GM18499 (cell line): ENCODE measurements around the gene MRPL50.
"Not testable (repeated sequence)": the region's sequence is repeated elsewhere in the genome, so short reads cannot be mapped to it uniquely, and the experiment has no call there.

ENCODE experiments used
- ATAC-seq: cut with Tn5 transposase; IDR thresholded peaks from one replicate; pipeline ENCODE4 v1.9.1; 2021; ENCODE audit warnings: moderate number of reproducible peaks; ENCODE audit not compliant: insufficient read depth, unreplicated experiment

MRPL50 gene

DNA sequence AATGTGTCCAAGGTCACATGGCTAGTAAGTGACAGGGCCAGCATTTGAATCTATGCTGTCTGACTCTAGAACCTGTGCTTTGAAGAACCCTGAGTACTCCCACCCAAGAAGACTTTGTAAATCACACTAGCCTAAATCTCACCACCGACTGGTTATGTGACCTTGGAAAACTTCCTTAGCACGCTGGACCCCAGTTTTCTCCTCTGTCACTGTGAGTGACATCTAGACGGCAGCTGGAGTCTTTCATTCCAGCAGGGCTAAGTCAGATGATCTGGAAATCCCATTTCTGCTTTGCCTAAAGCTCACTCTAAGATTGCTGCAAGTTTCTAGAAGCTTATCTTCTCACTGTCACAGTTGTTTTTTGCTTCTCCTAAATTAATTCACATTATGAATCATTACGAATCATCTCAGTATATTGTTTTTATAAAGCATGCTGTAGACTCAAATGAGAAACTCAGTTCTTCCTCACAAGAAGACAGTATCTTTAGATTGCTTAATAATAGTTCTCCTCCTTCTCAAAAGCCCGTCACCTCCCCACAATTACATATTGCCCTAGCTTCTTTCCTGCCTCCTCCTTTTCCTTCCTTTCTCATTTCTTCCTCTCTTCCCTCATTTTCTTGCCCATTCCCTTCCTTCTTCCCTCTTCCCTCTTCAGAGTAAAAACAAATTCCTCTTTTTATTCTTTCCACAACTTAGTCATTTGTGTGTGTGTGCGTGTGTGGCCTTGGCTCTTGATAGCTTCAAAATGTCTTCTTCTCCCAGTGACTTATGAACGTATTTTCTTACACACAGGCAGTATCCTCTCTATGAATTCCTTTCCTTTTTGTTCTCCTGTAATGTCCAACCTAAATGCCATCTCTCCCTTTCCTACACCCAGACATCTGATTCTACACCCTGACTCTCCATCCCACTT is 20.4 kb upstream of the MRPL50 start:
- ATAC-seq: no peak

DNA sequence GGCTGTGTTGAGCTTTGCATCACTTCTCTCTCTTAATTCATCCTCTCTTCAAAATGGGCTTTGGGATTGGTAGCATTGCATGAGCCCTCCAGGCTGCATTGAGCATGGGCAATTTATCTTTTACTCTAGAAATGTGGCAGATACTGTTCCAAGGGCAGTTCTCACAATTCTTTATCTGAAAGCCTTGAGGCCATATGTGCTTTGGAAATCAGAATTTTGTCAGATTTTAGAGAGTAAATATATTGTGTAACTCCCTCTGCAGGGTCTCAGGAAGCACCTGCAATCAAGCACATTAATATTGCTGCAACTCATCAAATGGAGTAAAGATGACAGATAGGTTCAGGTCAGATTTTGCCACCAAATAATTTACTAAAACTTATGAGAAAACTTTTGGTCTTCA is 19.6 kb upstream of the MRPL50 start:
- ATAC-seq: no peak

DNA sequence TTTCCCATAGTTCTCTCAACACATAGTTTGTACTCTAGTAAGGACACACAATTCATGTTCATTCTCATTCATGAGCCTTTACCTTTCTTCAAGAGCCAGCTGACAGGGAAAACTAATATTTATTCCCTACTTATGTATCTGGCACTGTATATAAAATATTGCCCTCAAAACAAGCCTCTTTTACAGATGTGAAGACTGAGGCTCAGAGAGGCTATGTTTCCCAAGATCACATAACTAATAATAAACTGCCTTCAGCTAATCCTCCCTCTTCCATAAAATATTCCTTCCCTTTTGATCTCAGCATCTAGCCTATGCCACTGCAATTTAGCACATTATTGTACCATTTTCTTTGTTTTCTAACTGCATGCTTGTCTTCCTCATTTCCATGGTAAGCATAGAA is 19.0 kb upstream of the MRPL50 start:
- no peak for ATAC-seq

DNA sequence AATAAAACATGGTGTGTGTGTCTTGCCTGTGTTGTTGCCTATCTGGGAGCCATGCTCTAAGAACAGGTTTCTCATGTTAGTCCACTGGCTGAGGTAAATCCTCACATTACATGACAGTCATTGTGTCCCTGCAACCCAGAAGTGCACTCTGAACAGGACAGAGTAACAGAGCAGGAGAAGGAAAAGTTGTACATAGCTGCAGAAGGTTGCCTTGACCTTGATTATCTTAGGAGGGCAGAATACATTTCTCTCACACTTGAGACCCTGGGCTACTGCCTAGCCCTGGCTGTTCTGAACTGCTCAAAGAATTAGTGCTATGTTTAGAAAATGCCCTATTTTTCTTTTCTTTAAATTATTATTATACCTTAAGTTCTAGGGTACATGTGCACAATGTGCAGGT is 17.2 kb upstream of the MRPL50 start:
- no peak for ATAC-seq

DNA sequence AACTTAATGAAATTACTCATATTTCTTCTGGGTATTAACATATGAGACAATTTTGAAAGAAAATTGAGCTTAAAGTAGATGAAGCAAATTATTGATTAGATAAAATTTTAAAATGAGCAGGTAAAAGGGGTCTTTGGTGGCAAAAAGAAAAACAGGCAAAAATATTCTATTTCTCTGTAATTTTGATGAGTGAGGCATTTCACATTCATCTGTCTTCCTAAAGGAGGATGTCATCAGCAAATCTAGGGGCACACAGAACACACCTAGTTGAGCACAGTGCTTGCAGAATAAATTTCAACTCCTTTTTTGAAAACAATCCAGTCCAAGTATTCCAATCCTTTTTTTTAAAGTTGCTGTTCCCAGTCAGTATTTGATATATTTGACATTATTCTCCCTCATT is 16.4 kb upstream of the MRPL50 start:
- no peak for ATAC-seq

DNA sequence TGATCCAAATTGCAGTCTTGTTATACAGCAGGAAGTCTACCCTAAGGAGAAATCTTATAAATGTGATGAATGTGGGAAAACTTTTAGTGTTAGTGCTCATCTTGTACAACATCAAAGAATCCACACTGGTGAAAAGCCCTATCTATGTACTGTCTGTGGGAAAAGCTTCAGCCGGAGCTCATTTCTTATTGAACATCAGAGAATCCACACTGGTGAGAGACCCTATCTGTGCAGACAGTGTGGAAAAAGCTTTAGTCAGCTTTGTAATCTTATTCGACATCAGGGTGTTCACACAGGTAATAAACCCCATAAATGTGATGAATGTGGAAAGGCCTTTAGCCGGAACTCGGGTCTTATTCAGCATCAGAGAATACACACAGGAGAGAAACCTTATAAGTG is 10.7 kb upstream of the MRPL50 start:
- no peak for ATAC-seq

DNA sequence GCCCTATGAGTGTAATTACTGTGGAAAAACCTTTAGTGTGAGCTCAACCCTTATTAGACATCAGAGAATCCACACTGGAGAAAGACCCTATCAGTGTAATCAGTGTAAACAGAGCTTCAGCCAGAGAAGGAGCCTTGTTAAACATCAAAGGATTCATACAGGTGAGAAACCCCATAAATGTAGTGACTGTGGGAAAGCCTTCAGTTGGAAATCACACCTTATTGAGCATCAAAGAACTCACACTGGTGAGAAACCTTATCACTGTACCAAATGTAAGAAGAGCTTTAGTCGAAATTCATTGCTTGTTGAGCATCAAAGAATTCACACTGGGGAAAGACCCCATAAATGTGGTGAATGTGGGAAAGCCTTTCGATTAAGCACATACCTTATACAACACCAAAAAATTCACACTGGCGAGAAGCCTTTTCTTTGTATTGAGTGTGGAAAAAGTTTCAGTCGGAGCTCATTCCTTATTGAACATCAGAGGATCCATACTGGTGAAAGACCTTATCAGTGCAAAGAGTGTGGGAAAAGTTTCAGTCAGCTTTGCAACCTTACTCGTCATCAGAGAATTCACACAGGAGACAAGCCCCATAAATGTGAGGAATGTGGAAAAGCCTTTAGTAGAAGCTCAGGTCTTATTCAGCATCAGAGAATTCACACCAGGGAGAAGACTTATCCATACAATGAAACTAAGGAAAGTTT is 10.1 kb upstream of the MRPL50 start:
- no peak for ATAC-seq

DNA sequence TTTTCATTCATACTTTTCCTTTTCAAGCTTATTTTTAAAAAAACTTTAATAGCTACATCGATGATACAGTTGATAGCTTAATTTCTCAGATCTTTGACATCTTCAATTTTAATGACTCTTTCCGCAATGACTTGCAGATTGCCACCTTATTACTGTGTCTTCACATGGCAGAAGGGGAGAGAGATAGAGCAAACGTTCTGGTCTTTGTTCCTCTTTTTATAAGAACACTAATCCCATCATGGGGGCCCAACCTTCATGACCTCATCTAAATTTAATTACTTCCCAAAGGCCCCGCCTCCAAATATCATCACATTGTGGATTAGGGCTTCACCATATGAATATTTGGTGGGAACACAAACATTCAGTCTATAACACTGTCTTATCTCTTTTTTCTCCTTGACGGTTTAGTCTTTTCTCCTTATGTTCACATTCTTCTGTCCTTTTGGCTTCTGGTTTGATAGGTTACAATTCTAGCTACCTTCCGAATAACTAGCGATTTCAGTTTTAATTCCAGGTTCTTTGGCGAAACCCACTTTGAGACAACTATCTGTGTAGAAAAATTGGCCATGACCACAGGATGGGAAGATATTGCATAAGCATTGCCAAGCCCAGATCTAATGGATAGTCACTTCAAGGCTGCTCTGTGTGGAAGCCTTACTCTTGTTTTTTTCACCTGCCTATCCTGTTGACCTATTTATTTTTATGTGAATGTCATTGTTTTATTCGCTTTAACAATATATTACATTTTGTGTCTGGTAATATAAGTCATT is 5.3 kb upstream of the MRPL50 start:
- no peak for ATAC-seq

DNA sequence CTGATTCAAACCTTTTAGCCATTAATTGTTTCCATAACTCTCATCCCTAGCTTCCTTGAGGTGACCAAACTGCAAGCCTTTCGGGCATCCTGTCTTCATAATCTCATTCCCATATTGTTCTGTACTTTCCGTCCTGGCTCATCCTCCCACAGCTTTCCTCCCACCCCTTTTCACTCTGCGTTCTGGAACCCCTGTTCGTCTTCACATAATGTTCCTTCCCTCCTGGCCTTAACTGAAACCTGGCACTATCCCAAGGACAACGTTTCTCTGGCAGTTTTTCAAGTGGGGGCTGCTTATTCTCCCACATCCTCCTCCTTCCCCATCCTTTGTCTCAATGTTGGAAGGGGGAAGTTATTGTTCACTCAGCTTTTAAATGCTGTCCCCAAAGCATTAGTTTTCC is 1.7 kb upstream of the MRPL50 start:
- ATAC-seq: no peak

DNA sequence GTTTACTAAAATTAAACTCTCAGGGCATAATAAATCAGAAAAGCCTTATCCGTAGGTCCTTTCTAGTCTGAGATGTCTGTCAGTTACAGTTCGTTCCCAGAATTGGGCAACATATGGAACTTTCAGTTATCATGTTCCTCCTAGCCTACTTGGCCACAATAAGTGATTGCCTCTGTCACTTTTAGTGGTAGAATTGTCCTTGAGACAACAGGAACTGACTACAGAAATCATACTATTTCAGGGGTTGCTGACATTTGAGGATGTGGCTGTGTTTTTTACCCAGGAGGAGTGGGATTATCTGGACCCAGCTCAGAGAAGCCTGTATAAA is 1.2 kb upstream of the MRPL50 start:
- ATAC-seq: no peak

DNA sequence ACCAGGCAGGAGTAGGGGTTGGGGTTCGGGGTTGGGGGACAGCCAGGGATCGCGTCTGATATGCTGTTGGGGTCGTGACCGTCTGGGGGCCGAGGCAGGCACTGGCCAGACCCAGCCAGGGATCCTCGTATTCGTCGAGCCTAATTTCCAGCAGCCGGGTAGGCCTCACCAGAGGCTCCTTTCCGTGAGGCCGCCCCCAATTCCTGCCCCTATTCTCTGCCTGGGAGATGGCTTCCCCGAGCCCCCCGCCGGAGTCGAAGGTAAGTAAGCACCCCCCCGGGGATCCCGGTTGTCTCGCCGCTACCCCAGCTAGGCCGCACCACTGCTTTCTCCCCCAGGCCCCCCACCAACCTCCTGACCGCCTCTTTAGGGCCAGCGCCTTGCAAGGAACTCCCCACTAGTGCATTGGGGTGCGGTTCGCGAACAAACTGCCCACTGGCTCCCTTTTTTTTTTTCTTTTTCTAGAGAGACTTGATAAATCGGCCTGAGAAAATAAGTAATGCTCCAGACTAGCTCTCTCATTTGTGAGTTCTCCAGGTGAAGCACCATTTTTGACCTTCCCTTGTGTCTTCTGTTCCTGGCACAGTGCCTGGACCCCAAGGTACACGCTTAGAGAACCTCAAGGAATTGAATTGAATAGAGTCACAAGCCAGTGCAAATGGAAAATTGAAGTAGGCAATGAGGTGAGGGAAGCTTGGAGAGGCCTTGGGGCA is 668 bp upstream of the MRPL50 start:
- ATAC-seq: no peak

DNA sequence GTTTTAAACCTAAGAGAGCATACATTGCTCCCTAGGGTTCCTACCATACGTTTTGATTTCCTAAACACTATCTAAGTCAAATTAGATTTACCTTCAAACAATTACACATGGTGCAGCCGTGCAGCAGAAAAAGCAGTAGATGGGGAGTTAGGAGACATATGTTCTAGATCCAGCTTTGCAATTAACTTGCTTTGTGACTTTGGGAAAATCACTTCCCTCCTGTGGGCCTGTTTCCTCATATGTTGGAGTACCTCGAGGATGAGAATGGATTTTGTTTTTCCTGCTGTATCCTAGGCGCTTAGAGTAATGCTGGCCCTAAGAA is 711 bp downstream of the MRPL50 start:
- ATAC-seq: no peak

DNA sequence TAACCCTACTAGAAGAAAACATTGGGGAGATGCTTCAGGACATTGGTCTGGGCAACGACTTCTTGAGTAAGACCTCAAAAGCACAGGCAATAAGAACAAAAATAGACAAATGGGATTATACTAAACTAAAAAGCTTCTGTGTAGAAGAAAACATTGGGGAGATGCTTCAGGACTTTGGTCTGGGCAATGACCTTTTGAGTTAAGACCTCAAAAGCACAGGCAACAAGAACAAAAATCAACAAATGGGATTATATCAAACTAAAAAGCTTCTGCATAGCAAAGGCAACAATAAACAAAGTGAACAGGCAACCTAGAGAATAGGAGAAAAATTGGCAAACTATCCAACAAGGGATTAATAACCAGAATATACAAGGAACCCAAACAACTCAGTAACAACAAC is 3.7 kb downstream of the MRPL50 start:
- ATAC-seq: no peak

DNA sequence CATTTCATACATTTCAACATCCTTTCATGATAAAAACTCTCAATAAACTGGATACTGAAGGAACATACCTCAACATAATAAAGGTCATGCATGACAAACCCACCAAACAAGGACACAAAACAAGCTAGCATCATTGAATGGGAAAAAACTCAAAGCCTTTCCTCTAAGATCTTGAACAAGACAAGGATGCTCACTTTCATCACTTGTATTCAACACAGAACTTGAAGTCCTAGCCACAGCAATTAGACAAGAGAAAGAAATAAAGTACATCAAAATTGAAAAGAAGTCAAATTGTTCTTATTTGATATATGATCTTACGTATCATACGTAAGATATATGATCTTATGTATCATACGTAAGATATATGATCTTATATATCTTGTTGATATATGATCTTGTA is 5.3 kb downstream of the MRPL50 start:
- ATAC-seq: no peak

DNA sequence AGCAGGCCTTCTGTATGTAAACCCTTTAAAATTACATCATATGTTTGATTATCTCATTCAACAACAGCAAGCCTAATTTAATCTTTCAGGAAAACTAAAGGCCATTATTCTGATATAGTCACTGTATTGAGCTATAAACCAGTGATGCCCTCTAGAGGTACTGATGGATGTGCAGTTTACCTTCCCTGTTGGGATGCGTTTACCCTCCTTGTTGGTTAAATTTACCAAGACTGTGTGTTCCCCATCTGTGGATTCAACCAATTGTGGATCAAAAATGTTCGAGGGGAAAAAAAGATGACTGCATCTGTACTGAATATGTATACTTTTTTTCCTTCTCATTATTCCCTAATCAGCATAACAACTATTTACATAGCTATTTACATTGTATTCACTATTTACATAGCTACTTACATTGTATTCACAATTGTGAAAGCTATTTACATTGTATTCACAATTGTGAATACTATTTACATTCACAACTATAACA is 9.9 kb downstream of the MRPL50 start:
- ATAC-seq: no peak

DNA sequence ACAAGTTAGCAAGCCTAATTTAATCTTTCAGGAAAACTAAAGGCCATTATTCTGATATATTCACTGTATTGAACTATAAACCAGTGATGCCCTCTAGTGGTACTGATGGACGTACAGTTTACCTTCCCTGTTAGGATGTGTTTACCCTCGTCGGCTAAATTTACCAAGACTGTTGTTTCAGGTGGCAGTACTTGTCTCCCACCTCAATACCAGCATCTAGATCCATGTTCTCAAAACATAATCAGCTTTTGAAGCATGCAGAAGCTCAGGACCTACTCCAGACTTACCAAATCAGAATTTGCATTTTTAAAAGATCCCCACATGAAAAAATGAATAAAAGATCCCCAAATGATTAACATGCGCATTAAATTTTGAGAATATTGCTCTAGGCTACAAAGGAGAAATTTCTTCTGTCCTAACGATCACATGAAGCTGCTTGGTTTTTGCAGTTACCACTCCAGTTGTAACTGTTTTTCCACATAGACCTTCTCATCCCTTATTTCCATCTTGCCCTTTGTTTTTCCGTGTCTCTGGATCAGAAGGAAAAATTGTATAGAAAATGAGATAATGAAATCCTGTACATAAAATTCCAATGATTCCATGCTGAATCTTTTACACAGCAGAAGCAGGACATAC is 10.4 kb downstream of the MRPL50 start:
- ATAC-seq: no peak

DNA sequence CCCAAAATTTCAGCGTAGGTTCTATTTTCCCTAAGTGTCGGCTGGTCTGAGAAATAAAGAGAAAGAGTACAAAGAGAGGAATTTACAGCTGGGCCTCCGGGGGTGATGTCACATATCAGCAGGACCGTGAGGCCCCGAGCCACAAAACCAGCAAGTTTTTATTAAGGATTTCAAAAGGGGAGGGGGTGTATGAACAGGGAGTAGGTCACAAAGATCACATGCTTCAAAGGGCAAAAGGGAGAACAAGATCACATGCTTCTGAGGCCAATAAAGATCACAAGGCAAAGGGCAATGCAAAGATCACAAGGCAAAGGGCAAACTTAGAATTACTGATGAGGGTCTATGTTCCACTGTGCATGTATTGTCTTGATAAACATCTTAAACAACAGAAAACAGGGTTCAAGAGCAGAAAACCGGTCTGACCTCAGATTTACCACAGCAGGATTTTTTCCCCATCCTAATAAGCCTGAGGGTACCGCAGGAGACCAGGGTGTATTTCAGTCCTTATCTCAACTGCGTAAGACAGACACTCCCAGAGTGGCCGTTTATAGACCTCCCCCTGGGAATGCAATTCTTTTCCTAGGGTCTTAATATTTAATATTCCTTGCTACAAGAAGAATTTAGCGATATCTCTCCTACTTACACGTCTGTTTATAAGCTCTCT is 13.4 kb downstream of the MRPL50 start, which contains the start of gene BAAT:
TSS of gene BAAT (minus strand) at position 134 of the 664 bp plus-strand sequence. CDS start 13,602 bp downstream, outside the sequence.
- not testable (repeated sequence) for ATAC-seq

DNA sequence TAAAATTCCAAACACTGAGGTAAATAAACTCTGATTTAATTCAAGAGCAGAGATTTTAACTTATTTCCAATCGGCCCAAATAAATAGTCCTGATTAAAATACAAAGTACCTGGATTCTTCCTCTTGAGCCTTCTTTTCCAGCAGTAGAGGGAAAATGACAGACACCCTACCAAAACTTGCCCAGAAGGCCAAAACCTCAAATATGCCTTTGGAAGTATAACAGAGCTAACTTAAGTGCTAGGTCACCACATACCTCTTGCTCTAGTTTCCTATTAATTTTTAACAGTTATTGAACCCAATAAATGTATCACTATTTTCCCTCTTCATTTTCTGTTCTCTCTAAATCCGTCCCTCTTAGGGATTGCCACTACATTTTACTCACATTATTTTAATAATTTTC is 15.1 kb downstream of the MRPL50 start:
- no peak for ATAC-seq

DNA sequence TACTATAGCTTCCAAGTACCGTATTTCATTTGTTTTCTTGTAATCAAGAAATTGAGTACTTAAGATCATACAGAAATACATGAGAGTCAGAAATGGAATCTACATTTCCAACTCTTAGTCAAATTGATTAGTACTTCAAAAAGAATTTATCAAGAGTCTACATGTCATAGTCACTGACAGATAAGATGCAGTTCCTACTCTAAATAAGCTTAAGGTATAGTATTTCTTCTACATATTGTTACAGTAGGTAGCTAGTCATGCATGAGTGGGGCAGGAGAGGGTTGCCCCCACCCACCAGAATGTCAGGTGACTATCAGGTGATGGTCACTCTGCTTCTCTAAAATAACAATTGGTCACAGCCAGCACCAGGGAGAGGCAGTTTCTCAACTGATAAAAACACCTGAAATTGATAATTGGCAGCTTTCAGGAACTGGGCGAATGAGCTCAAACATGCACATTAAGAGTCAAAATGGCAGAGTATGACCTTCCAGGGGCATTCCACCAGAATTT is 16.5 kb downstream of the MRPL50 start:
- ATAC-seq: no peak
